GM06990 (cell line): ENCODE results near the gene FBXW8.

Source experiments
- DNase-seq: peaks from one replicate; pipeline ENCODE4 v3.0.0-alpha.2; 2011; ENCODE audit not compliant: insufficient read length; ENCODE audit errors: extremely low read depth
- H3K27me3 ChIP-seq: replicated peaks from 2 replicates; pipeline ENCODE4 v1.6.0; 2011; ENCODE audit warnings: low read length; ENCODE audit not compliant: control insufficient read depth, insufficient read depth
- H3K36me3 ChIP-seq: 2 replicates; pipeline ENCODE4 v1.5.1; 2011; ENCODE audit warnings: low read length; ENCODE audit not compliant: control insufficient read depth, insufficient read depth
- H3K4me3 ChIP-seq: replicated peaks from 2 replicates; pipeline ENCODE4 v1.5.1; 2011; ENCODE audit warnings: low read depth, mild to moderate bottlenecking, control low read depth, low read length
- CTCF ChIP-seq: IDR thresholded peaks from 2 replicates; pipeline ENCODE4 v1.5.1; 2011; ENCODE audit warnings: low read length, control low read depth, mild to moderate bottlenecking, inconsistent platforms; ENCODE audit not compliant: insufficient read depth, poor library complexity, severe bottlenecking

Gene FBXW8

DNA sequence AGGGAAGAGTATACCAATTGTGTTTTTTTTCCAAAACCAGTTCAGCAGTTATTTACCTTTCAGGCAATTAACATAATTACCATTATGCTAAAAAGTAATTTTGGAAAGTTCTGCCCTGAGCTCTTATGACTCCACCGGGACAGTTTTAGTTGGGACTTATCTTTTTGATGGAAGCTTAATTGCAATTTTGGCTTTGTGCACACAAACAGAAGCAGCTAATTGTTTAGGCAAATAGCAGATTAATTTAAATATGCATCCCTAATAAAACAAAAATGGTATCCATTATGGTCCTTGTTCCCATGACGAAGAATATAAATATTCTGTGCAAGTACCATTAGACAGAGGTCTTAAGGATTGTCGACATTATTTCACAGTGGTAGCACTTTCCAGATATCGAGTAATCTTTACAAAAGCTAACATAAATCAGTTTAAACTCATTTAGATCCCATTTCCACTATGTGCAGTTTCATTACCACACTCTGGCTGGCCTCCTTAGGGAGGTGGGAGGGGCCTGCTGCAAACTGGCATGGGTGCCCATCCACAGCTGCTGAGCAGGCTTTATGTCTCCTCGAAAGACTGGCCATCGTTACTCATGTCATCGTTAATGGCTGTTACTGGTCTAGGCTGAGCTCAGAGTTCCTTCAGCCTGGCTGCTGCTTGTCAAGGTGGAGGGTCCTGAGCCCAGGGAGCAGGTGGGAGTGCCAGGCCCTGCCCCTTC lies 68.2 kb downstream of the FBXW8 start:
- Histone ChIP-seq H3K4me3 (no peak overlapping the region), H3K36me3 (no peaks in the 10 kb centered on the region), H3K27me3 (no peaks in the 10 kb centered on the region)
- DNase-seq: no peak
- TF ChIP-seq CTCF: no peak

GRCh38 chr12:116980083-116980482 lies 69.3 kb downstream of the FBXW8 start:
- no peak for DNase-seq
- Histone ChIP-seq H3K4me3 (no peak overlapping the region), H3K36me3 (no peaks in the 10 kb centered on the region), H3K27me3 (no peaks in the 10 kb centered on the region)
- no peak for TF ChIP-seq CTCF

DNA sequence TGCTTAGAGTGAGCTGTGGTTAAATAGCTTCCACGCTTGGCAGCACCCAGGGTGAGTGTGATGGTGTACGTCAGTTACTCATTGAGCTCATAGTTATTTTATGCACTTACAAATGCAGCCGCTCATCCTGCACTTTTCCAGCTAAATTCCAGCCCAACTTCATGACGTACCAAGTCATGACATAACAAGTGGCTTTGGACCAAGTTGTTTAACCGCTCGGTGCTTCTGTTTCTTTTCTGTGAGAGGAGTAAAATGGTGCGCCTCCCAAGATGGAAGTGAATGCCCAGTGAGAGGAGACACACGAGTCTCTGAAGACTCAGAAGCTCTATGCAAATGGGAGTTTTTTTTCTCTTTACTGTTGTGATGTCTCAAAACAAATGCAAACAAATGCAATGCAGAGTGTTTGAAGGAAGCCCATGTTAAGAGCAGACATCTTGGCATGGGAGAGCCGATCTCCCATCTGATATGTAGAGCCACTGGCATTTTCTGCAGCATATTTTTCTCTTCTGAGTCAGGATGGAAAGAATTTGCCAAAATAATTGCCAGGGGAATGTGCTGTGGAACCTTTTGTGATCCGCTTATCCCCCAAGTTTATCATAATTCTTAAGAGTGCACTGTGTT lies 72.2 kb downstream of the FBXW8 start:
- no peak for TF ChIP-seq CTCF
- Histone ChIP-seq H3K27me3 (no peaks in the 10 kb centered on the region), H3K4me3 (no peak overlapping the region), H3K36me3 (no peaks in the 10 kb centered on the region; the same call in 1 of the 2 replicates)
- DNase-seq: no peak

GRCh38 chr12:116984098-116984497 lies 73.3 kb downstream of the FBXW8 start:
- DNase-seq: no peak
- Histone ChIP-seq H3K36me3 (no peaks in the 10 kb centered on the region; the same call in 1 of the 2 replicates), H3K4me3 (no peak overlapping the region), H3K27me3 (no peaks in the 10 kb centered on the region)
- no peak for TF ChIP-seq CTCF

DNA sequence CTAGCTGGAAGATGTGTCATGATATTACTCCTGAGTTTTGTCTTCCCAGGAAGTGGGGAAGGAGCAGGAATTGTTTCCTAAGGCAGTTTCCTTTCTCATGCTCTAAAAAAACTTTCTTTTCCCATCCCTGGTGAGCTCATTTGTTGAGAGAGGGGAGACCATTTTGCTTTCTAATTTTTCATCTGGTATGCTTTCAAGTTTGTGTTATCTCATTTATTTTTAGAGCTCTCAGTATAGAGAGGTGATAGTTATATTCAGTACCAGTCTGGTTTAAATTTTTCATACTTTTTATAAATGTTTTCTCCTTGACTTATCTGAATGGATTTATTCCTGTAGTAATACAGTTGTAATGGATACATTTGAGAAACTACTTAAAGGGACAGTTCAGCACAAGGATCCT lies 79.6 kb downstream of the FBXW8 start:
- Histone ChIP-seq H3K4me3 (no peak overlapping the region), H3K27me3 (no peaks in the 10 kb centered on the region), H3K36me3 (no peaks in the 10 kb centered on the region; the same call in 1 of the 2 replicates)
- DNase-seq: no peak
- TF ChIP-seq CTCF: no peak
